ENCODE measurements around the gene GP1BB. TPM values are rescaled to one million over a fixed set of nuclear protein-coding genes. Genes with fewer than 3 reads are reported as not detected.

Gene GP1BB
- total and polyA plus RNA-seq, 10 of the 15 experiments (the other 5 are each of a cell fraction or from before 2014, with no cell fraction given) = 0.05 to 0.28 (median 0.28) TPM; not detected in 7

- intact Hi-C loops (cut with micrococcal nuclease; ENCODE audit: unreplicated experiment) (no loop called here), in situ Hi-C loops (cut with MboI) (no loop called here)
- peak; percentile 92; the same call in 1 of the 2 replicates for TF ChIP-seq EZH2 (IDR thresholded peaks at IDR 0.05; ENCODE audit: borderline replicate concordance, control insufficient read depth, low read depth, low read length)
- TF ChIP-seq BRCA1 (IDR thresholded peaks at IDR 0.05; ENCODE audit: low read depth, low read length) = no peak
- FAIRE-seq (no peak), DNase-seq (ENCODE audit: low read depth, low spot score) (no peak), ATAC-seq (no peak)
- no TSS peak for BruUV-seq (replicated peaks)
- no peak within 1 kb of the TSS for H3K4me2 ChIP-seq (ENCODE audit: control insufficient read depth, insufficient read depth)
- ChIA-PET CTCF (no interaction called here), SMC1A (ENCODE audit: uncharacterized antibody, unreplicated experiment) (no interaction called here), POLR2A (no interaction called here), RAD21 (ENCODE audit: unreplicated experiment) (no interaction called here)
- H3K79me2 ChIP-seq (ENCODE audit: control insufficient read depth, insufficient read depth, low read length) = no peaks in the 10 kb centered on the region
- no peaks in the 10 kb centered on the region; the same call in 1 of the 2 replicates for H4K20me1 ChIP-seq (ENCODE audit: control insufficient read depth, insufficient read depth)
- peaks cover 16 to 23% of the 10 kb centered on the region in 2 experiments for H3K27me3 ChIP-seq (replicated peaks in 1 of 2; ENCODE audit: control insufficient read depth in 2 of 2, insufficient read depth in 2 of 2, low read length in 1 of 2)
- H3K4me1 ChIP-seq (ENCODE audit: control insufficient read depth, insufficient read depth, low read length) = peaks cover 6% of the 10 kb centered on the region
- H3K36me3 ChIP-seq (ENCODE audit: control insufficient read depth in 2 of 2, insufficient read depth in 2 of 2, low read length in 1 of 2) = no peaks in the 10 kb centered on the region
- H3K4me3 ChIP-seq = no peak within 1 kb of the TSS
- no peak within 1 kb of the TSS for H3K9ac ChIP-seq (ENCODE audit: control insufficient read depth, insufficient read depth, low read length)
- 8% methylated on average over 26 of the region's 79 CpGs for WGBS (ENCODE audit: insufficient coverage, insufficient replicate concordance, low lambda C conversion rate, missing lambda C conversion rate)
- H3K27ac ChIP-seq (ENCODE audit: control insufficient read depth, insufficient read depth) = no peak within 1 kb of the TSS
- H3K9me3 ChIP-seq (replicated peaks; ENCODE audit: control insufficient read depth, insufficient read depth, low read length) = no peaks in the 10 kb centered on the region
- no peak within 1 kb of the TSS for H2AFZ ChIP-seq (ENCODE audit: control insufficient read depth, low read depth, low read length)
Observed at GRCh38 chr22:19760058-19760950, 37.0 kb downstream of the GP1BB start, which contains the start of gene TBX1. TBX1 (plus strand) TSS chr22:19760778; CDS start chr22:19760844, 66 bp downstream.

- in situ Hi-C loops (cut with MboI) = no loop called here
- no peaks in the 10 kb centered on the region; the same call in 1 of the 2 replicates for H4K20me1 ChIP-seq (ENCODE audit: control insufficient read depth, insufficient read depth)
- H3K4me3 ChIP-seq = no peak overlapping the region
- H3K4me1 ChIP-seq (ENCODE audit: control insufficient read depth, insufficient read depth, low read length) = peaks cover 6% of the 10 kb centered on the region
- H3K9me3 ChIP-seq (replicated peaks; ENCODE audit: control insufficient read depth, insufficient read depth, low read length) = no peaks in the 10 kb centered on the region
- ATAC-seq = no peak
- no peaks in the 10 kb centered on the region for H3K36me3 ChIP-seq (ENCODE audit: control insufficient read depth in 2 of 2, insufficient read depth in 2 of 2, low read length in 1 of 2)
- SMC1A ChIA-PET (ENCODE audit: uncharacterized antibody, unreplicated experiment) = no interaction called here
- no TSS peak for BruUV-seq (replicated peaks)
- RAD21 ChIA-PET (ENCODE audit: unreplicated experiment) = no interaction called here
- H2AFZ ChIP-seq (ENCODE audit: control insufficient read depth, low read depth, low read length) = no peak overlapping the region
- no peak overlapping the region for H3K9ac ChIP-seq (ENCODE audit: control insufficient read depth, insufficient read depth, low read length)
- POLR2A ChIA-PET = no interaction called here
- FAIRE-seq = no peak
- H3K27ac ChIP-seq (ENCODE audit: control insufficient read depth, insufficient read depth) = no peak overlapping the region
- H3K79me2 ChIP-seq (ENCODE audit: control insufficient read depth, insufficient read depth, low read length) = no peaks in the 10 kb centered on the region
- peak; percentile 74 for TF ChIP-seq SUZ12 (IDR thresholded peaks at IDR 0.05; ENCODE audit: unreplicated experiment)
- no peak for TF ChIP-seq TBL1XR1 (IDR thresholded peaks at IDR 0.05; ENCODE audit: low read depth, low read length)
- no peak for TF ChIP-seq E4F1 (IDR thresholded peaks at IDR 0.05; ENCODE audit: borderline replicate concordance, partially characterized antibody)
- TF ChIP-seq FOXK2 (IDR thresholded peaks at IDR 0.05) = no peak
- no peak for TF ChIP-seq SIX5 (IDR thresholded peaks at IDR 0.05; ENCODE audit: low read depth, low read length, severe bottlenecking)
- TF ChIP-seq STAT3 (IDR thresholded peaks at IDR 0.05; ENCODE audit: low read depth, low read length) = no peak
- CTCF ChIA-PET = no interaction called here
- no peak overlapping the region for H3K4me2 ChIP-seq (ENCODE audit: control insufficient read depth, insufficient read depth)
- no peak for DNase-seq (ENCODE audit: low read depth, low spot score)
- 27% methylated on average over 40 of the region's 117 CpGs for WGBS (ENCODE audit: insufficient coverage, insufficient replicate concordance, low lambda C conversion rate, missing lambda C conversion rate)
- intact Hi-C loops (cut with micrococcal nuclease; ENCODE audit: unreplicated experiment) = no loop called here
- peaks cover 16% of the 10 kb centered on the region in 2 experiments for H3K27me3 ChIP-seq (replicated peaks in 1 of 2; ENCODE audit: control insufficient read depth in 2 of 2, insufficient read depth in 2 of 2, low read length in 1 of 2)
Observed at GRCh38 chr22:19760951-19761724, 37.8 kb downstream of the GP1BB start.
